ENCODE data around the gene MTMR1. TPM values are rescaled to one million over a fixed set of nuclear protein-coding genes. Genes with fewer than 3 reads are reported as not detected.

Gene MTMR1
- total RNA-seq, 2 experiments from 2014 or later: 33.6 to 34.4 TPM

DNA sequence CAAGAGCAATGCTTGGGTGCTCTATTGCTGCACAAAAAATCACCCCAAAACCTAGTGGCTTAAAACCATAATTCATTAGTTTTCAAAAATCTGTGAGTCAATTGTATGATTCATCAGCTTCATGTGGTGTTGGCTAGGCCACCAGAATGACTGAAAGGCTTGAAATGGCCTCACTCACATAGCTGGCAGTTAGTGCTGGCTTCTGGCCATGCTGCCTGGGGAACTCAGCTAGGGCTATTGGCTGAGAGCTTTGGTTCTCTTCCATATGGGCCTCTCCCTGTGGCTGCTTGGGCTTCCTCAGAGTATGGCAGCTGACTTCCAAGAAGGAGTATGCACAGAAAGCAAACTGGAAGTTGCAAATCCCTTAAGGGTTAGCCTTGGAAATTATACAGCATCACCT lies 3.1 kb upstream of the MTMR1 start:
- peaks cover 51% of the 10 kb centered on the region for H3K4me1 ChIP-seq (ENCODE audit: insufficient read depth, low read length)
- ChIA-PET CTCF (interaction anchor here (0.8 kb wide), 1 partner anchor 25 kb away, joined by 3 read pairs; no protein-coding TSS in a partner anchor), POLR2A (no interaction called here)
- TF ChIP-seq CTCF (IDR thresholded peaks at IDR 0.05): no peak
- peak overlapping the region; percentile 10 to 23 for H3K27ac ChIP-seq (ENCODE audit: low read depth in 1 of 2, low read length in 2 of 2)
- H3K27ac Mint-ChIP-seq: peak overlapping the region; percentile 99
- H3K4me3 Mint-ChIP-seq: peak overlapping the region; percentile 30
- peaks cover 9% of the 10 kb centered on the region for H3K36me3 Mint-ChIP-seq (ENCODE audit: low read depth)
- no peaks in the 10 kb centered on the region for H3K27me3 ChIP-seq (ENCODE audit: control insufficient read depth in 1 of 2, insufficient read depth in 2 of 2, low read length in 2 of 2)
- intact Hi-C loops (cut with DNase I, micrococcal nuclease): loop anchor here (5.0 to 10.0 kb wide), 3 partner anchors 115 to 1185 kb away; partner anchors contain the start of genes IDS (in 1 of the 2) and MTM1 (in 1 of the 2)
- no peaks in the 10 kb centered on the region for H3K9me3 ChIP-seq (ENCODE audit: control insufficient read depth in 1 of 2, insufficient read depth in 1 of 2, low read length in 2 of 2)
- H3K4me3 ChIP-seq (ENCODE audit: low read length): no peak overlapping the region
- peak in 1 of 14 experiments; percentile 10 for DNase-seq
- no peaks in the 10 kb centered on the region for H3K9me3 Mint-ChIP-seq
- peaks cover 44% of the 10 kb centered on the region for H3K4me1 Mint-ChIP-seq (ENCODE audit: low read depth)
- no peak for ATAC-seq (ENCODE audit: poor library complexity)
- no peaks in the 10 kb centered on the region for H3K27me3 Mint-ChIP-seq
- no peaks in the 10 kb centered on the region for H3K36me3 ChIP-seq (ENCODE audit: insufficient read depth, low read length)

- H3K4me3 Mint-ChIP-seq: peak overlapping the region; percentile 96
- CTCF ChIA-PET: interaction anchor here (1.4 to 2.2 kb wide), 3 partner anchors 9 to 23 kb away, joined by 6 to 11 read pairs (median 7); no protein-coding TSS in a partner anchor
- peak overlapping the region; percentile 70 for H3K4me3 ChIP-seq (ENCODE audit: low read length)
- H3K4me1 ChIP-seq (ENCODE audit: insufficient read depth, low read length): peaks cover 68% of the 10 kb centered on the region
- intact Hi-C loops (cut with DNase I, micrococcal nuclease): loop anchor here (5.0 to 10.0 kb wide), 3 partner anchors 117 to 1187 kb away; partner anchors contain the start of genes IDS (in 1 of the 2) and MTM1 (in 1 of the 2)
- DNase-seq (peak in 4 of 14 experiments; percentile 5 to 32 (median 25)), ATAC-seq (ENCODE audit: poor library complexity) (peak; percentile 20)
- POLR2A ChIA-PET: interaction anchor here (0.8 to 4.0 kb wide), 10 partner anchors 8 to 1152 kb away, joined by 3 to 40 read pairs (median 10); partner anchors contain the start of genes EOLA1 and EOLA2
- no peaks in the 10 kb centered on the region for H3K9me3 Mint-ChIP-seq
- no peaks in the 10 kb centered on the region for H3K9me3 ChIP-seq (ENCODE audit: control insufficient read depth in 1 of 2, insufficient read depth in 1 of 2, low read length in 2 of 2)
- peaks cover 14% of the 10 kb centered on the region for H3K36me3 Mint-ChIP-seq (ENCODE audit: low read depth)
- peaks cover 65% of the 10 kb centered on the region for H3K4me1 Mint-ChIP-seq (ENCODE audit: low read depth)
- H3K27me3 Mint-ChIP-seq: no peaks in the 10 kb centered on the region
- H3K27ac Mint-ChIP-seq: peak overlapping the region; percentile 99
- no peak for TF ChIP-seq CTCF (IDR thresholded peaks at IDR 0.05)
- peak overlapping the region; percentile 64 to 75 for H3K27ac ChIP-seq (ENCODE audit: low read depth in 1 of 2, low read length in 2 of 2)
- H3K27me3 ChIP-seq (ENCODE audit: control insufficient read depth in 1 of 2, insufficient read depth in 2 of 2, low read length in 2 of 2): no peaks in the 10 kb centered on the region
- H3K36me3 ChIP-seq (ENCODE audit: insufficient read depth, low read length): no peaks in the 10 kb centered on the region
Observed at GRCh38 chrX:150692296-150692695, 900 bp upstream of the MTMR1 start.

- Histone ChIP-seq H3K36me3 (ENCODE audit: insufficient read depth, low read length) (no peaks in the 10 kb centered on the region), H3K4me1 (ENCODE audit: insufficient read depth, low read length) (peaks cover 70% of the 10 kb centered on the region), H3K4me3 (ENCODE audit: low read length) (peak overlapping the region; percentile 60), H3K27ac (ENCODE audit: low read depth in 1 of 2, low read length in 2 of 2) (peak overlapping the region; percentile 72 to 82), H3K9me3 (ENCODE audit: control insufficient read depth in 1 of 2, insufficient read depth in 1 of 2, low read length in 2 of 2) (no peaks in the 10 kb centered on the region), H3K27me3 (ENCODE audit: control insufficient read depth in 1 of 2, insufficient read depth in 2 of 2, low read length in 2 of 2) (no peaks in the 10 kb centered on the region)
- POLR2A ChIA-PET: interaction anchor here (0.6 to 4.0 kb wide), 11 partner anchors 8 to 1154 kb away, joined by 3 to 40 read pairs (median 5); partner anchors contain the start of genes EOLA1, EOLA2 and MTM1
- ATAC-seq (ENCODE audit: poor library complexity): peak; percentile 24
- TF ChIP-seq CTCF (IDR thresholded peaks at IDR 0.05): no peak
- H3K36me3 Mint-ChIP-seq (ENCODE audit: low read depth): peaks cover 14% of the 10 kb centered on the region
- no peaks in the 10 kb centered on the region for H3K27me3 Mint-ChIP-seq
- peak; percentile 20 to 87 (median 58) for DNase-seq
- intact Hi-C loops (cut with DNase I, micrococcal nuclease): loop anchor here (5.0 to 10.0 kb wide), 3 partner anchors 119 to 1189 kb away; partner anchors contain the start of genes IDS (in 1 of the 2) and MTM1 (in 1 of the 2)
- peak overlapping the region; percentile 99 for H3K27ac Mint-ChIP-seq
- peaks cover 62% of the 10 kb centered on the region for H3K4me1 Mint-ChIP-seq (ENCODE audit: low read depth)
- H3K4me3 Mint-ChIP-seq: peak overlapping the region; percentile 98
- CTCF ChIA-PET: interaction anchor here (1.4 to 2.2 kb wide), 4 partner anchors 9 to 22 kb away, joined by 6 to 7 read pairs (median 6); no protein-coding TSS in a partner anchor
- no peaks in the 10 kb centered on the region for H3K9me3 Mint-ChIP-seq
Observed at GRCh38 chrX:150693725-150694574, 754 bp downstream of the MTMR1 start.

All from CD4-positive, alpha-beta T cell (primary cell).